SH-SY5Y (cell line): ENCODE results near the gene GCN1.

Source experiments
- GATA2 ChIP-seq: IDR thresholded peaks from 2 replicates; pipeline ENCODE4 v1.6.1; 2011; ENCODE audit warnings: mild to moderate bottlenecking, low read depth, low read length
- GATA3 ChIP-seq: IDR thresholded peaks from 2 replicates; pipeline ENCODE4 v1.6.1; 2011; ENCODE audit warnings: low read depth, mild to moderate bottlenecking, low read length, moderate library complexity

DNA sequence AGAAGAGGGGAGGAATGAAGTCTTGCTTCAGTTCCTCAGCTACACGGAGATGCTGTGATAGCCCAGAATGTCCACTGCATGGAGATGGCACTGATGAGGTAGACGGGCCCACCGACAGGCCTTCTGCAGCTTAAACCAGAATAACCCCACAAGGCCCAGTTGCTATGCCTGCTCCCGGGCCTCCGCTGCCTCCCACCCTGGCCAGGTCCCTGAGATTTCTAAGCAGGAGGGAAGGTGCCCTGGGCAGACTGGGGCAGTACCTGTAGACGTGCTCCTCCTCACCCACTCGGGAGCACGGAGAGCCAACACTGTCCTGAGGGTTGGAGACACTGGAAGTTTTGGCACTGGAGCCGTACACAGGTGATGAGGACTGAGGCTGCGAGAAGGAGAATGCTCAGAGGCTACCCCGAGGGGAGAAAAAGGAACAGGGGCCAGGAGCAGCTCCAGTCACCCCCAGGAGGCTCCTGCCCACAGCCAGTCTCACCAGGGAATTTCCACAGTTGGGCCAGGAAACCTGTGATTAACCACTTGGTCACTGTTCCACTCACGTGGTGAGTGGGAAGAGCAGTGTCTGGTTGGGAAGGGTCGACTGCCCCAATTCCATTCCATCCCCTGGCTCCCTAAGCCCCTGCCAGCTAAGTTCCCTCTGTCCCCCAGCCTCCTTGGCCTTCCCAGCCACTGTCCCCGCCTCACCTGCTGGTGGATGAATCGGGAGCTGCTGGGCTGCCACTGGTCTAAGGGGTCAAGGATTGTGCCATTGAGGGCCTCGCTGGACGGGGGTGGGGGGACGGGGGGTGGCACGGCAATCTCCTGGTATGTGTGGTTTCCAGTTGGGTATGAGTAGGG is 29.2 kb upstream of the GCN1 start:
- TF ChIP-seq GATA3 (no peak), GATA2 (no peak)
